ENCODE results near the gene AKAP9. TPM values are rescaled to one million over a fixed set of nuclear protein-coding genes. Genes with fewer than 3 reads are reported as not detected.
"Not testable (repeated sequence)": the region's sequence is repeated elsewhere in the genome, so short reads cannot be mapped to it uniquely, and the experiment has no call there.

The AKAP9 gene
- 86.3 TPM for total RNA-seq

GRCh38 chr7:91940572-91941341 is at the start of gene AKAP9:
AKAP9 (plus strand) TSS chr7:91940862; CDS start chr7:91941100, 238 bp downstream.
- no peaks in the 10 kb centered on the region for H3K27me3 ChIP-seq (ENCODE audit: insufficient read depth, low read length)
- peak within 1 kb of the TSS; percentile 85 for H3K4me3 ChIP-seq (ENCODE audit: low read length)
- no peaks in the 10 kb centered on the region for H3K9me3 ChIP-seq (ENCODE audit: low read depth, low read length)
- H3K4me1 ChIP-seq (ENCODE audit: insufficient read depth, low read length), result peaks cover 34% of the 10 kb centered on the region

- H3K9me3 ChIP-seq (ENCODE audit: low read depth, low read length), result no peaks in the 10 kb centered on the region
- H3K27me3 ChIP-seq (ENCODE audit: insufficient read depth, low read length), result peaks cover 3% of the 10 kb centered on the region
- H3K4me1 ChIP-seq (ENCODE audit: insufficient read depth, low read length), result no peaks in the 10 kb centered on the region
- no peak overlapping the region for H3K4me3 ChIP-seq (ENCODE audit: low read length)
Observed at GRCh38 chr7:91892099-91892705, 48.5 kb upstream of the AKAP9 start.

GRCh38 chr7:91892821-91893340 is 47.8 kb upstream of the AKAP9 start:
- H3K4me3 ChIP-seq (ENCODE audit: low read length), result no peak overlapping the region

GRCh38 chr7:91893699-91894098 is 47.0 kb upstream of the AKAP9 start:
- H3K4me1 ChIP-seq (ENCODE audit: insufficient read depth, low read length); H3K4me3 ChIP-seq (ENCODE audit: low read length); H3K9me3 ChIP-seq (ENCODE audit: low read depth, low read length); H3K27me3 ChIP-seq (ENCODE audit: insufficient read depth, low read length): not testable (repeated sequence)

More at GRCh38 chr7:91892821-91893340, 47.8 kb upstream of the AKAP9 start:
- H3K4me1 ChIP-seq (ENCODE audit: insufficient read depth, low read length), result no peaks in the 10 kb centered on the region
- H3K9me3 ChIP-seq (ENCODE audit: low read depth, low read length), result no peaks in the 10 kb centered on the region
- peaks cover 3% of the 10 kb centered on the region for H3K27me3 ChIP-seq (ENCODE audit: insufficient read depth, low read length)

GRCh38 chr7:91894781-91895480 is 45.7 kb upstream of the AKAP9 start:
- peaks cover 3% of the 10 kb centered on the region for H3K27me3 ChIP-seq (ENCODE audit: insufficient read depth, low read length)
- no peak overlapping the region for H3K4me3 ChIP-seq (ENCODE audit: low read length)
- H3K9me3 ChIP-seq (ENCODE audit: low read depth, low read length), result no peaks in the 10 kb centered on the region
- no peaks in the 10 kb centered on the region for H3K4me1 ChIP-seq (ENCODE audit: insufficient read depth, low read length)

GRCh38 chr7:91898240-91898992 is 42.2 kb upstream of the AKAP9 start:
- no peaks in the 10 kb centered on the region for H3K4me1 ChIP-seq (ENCODE audit: insufficient read depth, low read length)
- no peak overlapping the region for H3K4me3 ChIP-seq (ENCODE audit: low read length)
- H3K9me3 ChIP-seq (ENCODE audit: low read depth, low read length), result no peaks in the 10 kb centered on the region
- peaks cover 3% of the 10 kb centered on the region for H3K27me3 ChIP-seq (ENCODE audit: insufficient read depth, low read length)

- Histone ChIP-seq H3K9me3 (ENCODE audit: low read depth, low read length) (no peaks in the 10 kb centered on the region), H3K27me3 (ENCODE audit: insufficient read depth, low read length) (no peaks in the 10 kb centered on the region), H3K4me1 (ENCODE audit: insufficient read depth, low read length) (no peaks in the 10 kb centered on the region), H3K4me3 (ENCODE audit: low read length) (no peak overlapping the region)
Observed at GRCh38 chr7:91899563-91899962, 41.1 kb upstream of the AKAP9 start.

GRCh38 chr7:91910171-91910570 is 30.5 kb upstream of the AKAP9 start:
- Histone ChIP-seq H3K4me3 (ENCODE audit: low read length) (no peak overlapping the region), H3K27me3 (ENCODE audit: insufficient read depth, low read length) (peaks cover 4% of the 10 kb centered on the region), H3K4me1 (ENCODE audit: insufficient read depth, low read length) (peaks cover 5% of the 10 kb centered on the region), H3K9me3 (ENCODE audit: low read depth, low read length) (no peaks in the 10 kb centered on the region)

GRCh38 chr7:91911121-91911520 is 29.5 kb upstream of the AKAP9 start:
- peaks cover 4% of the 10 kb centered on the region for H3K27me3 ChIP-seq (ENCODE audit: insufficient read depth, low read length)
- no peak overlapping the region for H3K4me3 ChIP-seq (ENCODE audit: low read length)
- no peaks in the 10 kb centered on the region for H3K9me3 ChIP-seq (ENCODE audit: low read depth, low read length)
- H3K4me1 ChIP-seq (ENCODE audit: insufficient read depth, low read length), result peaks cover 5% of the 10 kb centered on the region

- peaks cover 4% of the 10 kb centered on the region for H3K27me3 ChIP-seq (ENCODE audit: insufficient read depth, low read length)
- no peak overlapping the region for H3K4me3 ChIP-seq (ENCODE audit: low read length)
- H3K9me3 ChIP-seq (ENCODE audit: low read depth, low read length), result no peaks in the 10 kb centered on the region
- H3K4me1 ChIP-seq (ENCODE audit: insufficient read depth, low read length), result peaks cover 5% of the 10 kb centered on the region
Observed at GRCh38 chr7:91912494-91912893, 28.2 kb upstream of the AKAP9 start.

GRCh38 chr7:91913612-91914011 is 27.1 kb upstream of the AKAP9 start:
- Histone ChIP-seq H3K4me3 (ENCODE audit: low read length) (no peak overlapping the region), H3K27me3 (ENCODE audit: insufficient read depth, low read length) (peaks cover 4% of the 10 kb centered on the region), H3K4me1 (ENCODE audit: insufficient read depth, low read length) (peaks cover 5% of the 10 kb centered on the region), H3K9me3 (ENCODE audit: low read depth, low read length) (no peaks in the 10 kb centered on the region)

GRCh38 chr7:91915401-91916050 is 25.1 kb upstream of the AKAP9 start:
- Histone ChIP-seq H3K9me3 (ENCODE audit: low read depth, low read length) (no peaks in the 10 kb centered on the region), H3K4me3 (ENCODE audit: low read length) (no peak overlapping the region), H3K4me1 (ENCODE audit: insufficient read depth, low read length) (no peaks in the 10 kb centered on the region), H3K27me3 (ENCODE audit: insufficient read depth, low read length) (no peaks in the 10 kb centered on the region)

GRCh38 chr7:91916051-91916440 is 24.6 kb upstream of the AKAP9 start:
- Histone ChIP-seq H3K4me1 (ENCODE audit: insufficient read depth, low read length) (no peaks in the 10 kb centered on the region), H3K27me3 (ENCODE audit: insufficient read depth, low read length) (no peaks in the 10 kb centered on the region), H3K9me3 (ENCODE audit: low read depth, low read length) (no peaks in the 10 kb centered on the region), H3K4me3 (ENCODE audit: low read length) (no peak overlapping the region)

- Histone ChIP-seq H3K27me3 (ENCODE audit: insufficient read depth, low read length) (no peaks in the 10 kb centered on the region), H3K4me3 (ENCODE audit: low read length) (no peak overlapping the region), H3K9me3 (ENCODE audit: low read depth, low read length) (no peaks in the 10 kb centered on the region), H3K4me1 (ENCODE audit: insufficient read depth, low read length) (no peaks in the 10 kb centered on the region)
Observed at GRCh38 chr7:91918356-91918755, 22.3 kb upstream of the AKAP9 start.

Data from mononuclear cell (primary cell).